HEK293 (cell line): Measurements from ENCODE around the gene TRNAU1AP.
"Not testable (repeated sequence)": the region's sequence is repeated elsewhere in the genome, so short reads cannot be mapped to it uniquely, and the experiment has no call there.

ENCODE experiments used
- CTCF ChIA-PET: fragments of 350-600 bp; formaldehyde crosslinking; extraction: SDS; loops from one replicate; lab custom pipeline; 2021; ENCODE audit warnings: antibody characterized with exemption; lab: Yijun Ruan, JAX
- POLR2A ChIA-PET: fragments of 300-600 bp; formaldehyde crosslinking; extraction: SDS; loops from one replicate; lab custom pipeline; 2020; ENCODE audit warnings: antibody characterized with exemption, inconsistent platforms; lab: Yijun Ruan, JAX
- H3K27ac ChIP-seq: fragments of 200-500 bp; sonication (Bioruptor generic); 2 replicates; pipeline ENCODE4 v1.5.1; 2014; ENCODE audit warnings: low read depth, low read length, control low read depth, inconsistent platforms; ENCODE audit errors: extremely low read depth
- H3K36me3 ChIP-seq, 2 experiments: fragments of 200-500 bp in 1 of 2; sonication (Bioruptor generic) in 1 of 2; 1 replicate in 1 of 2; 2 replicates in 1 of 2; pipeline ENCODE4 v1.5.1; 2014 to 2017; ENCODE audit warnings: inconsistent platforms in 2 of 2, low read length in 2 of 2; ENCODE audit not compliant: control insufficient read depth in 2 of 2, insufficient read depth in 1 of 2
- H3K4me1 ChIP-seq: fragments of 200-500 bp; sonication (Bioruptor generic); 2 replicates; pipeline ENCODE4 v1.5.1; 2014; ENCODE audit warnings: mild to moderate bottlenecking, low read length, inconsistent platforms; ENCODE audit not compliant: control insufficient read depth, insufficient read depth
- H3K4me3 ChIP-seq: 2 replicates; pipeline ENCODE4 v1.5.1; 2011; ENCODE audit warnings: low read depth, mild to moderate bottlenecking, control low read depth, low read length, moderate library complexity
- H3K9me3 ChIP-seq: fragments of 200-500 bp; sonication (Bioruptor generic); 2 replicates; pipeline ENCODE4 v1.5.1; 2014; ENCODE audit warnings: low read depth, low read length, inconsistent platforms; ENCODE audit not compliant: control insufficient read depth, insufficient read depth
- GLI2 ChIP-seq: fragments of 450-650 bp; formaldehyde crosslinking; IDR thresholded peaks from 2 replicates; pipeline ENCODE4; 2017; ENCODE audit warnings: missing biosample characterization, missing genetic modification characterization, low read depth, borderline replicate concordance
- GLIS2 ChIP-seq: fragments of 450-650 bp; formaldehyde crosslinking; IDR thresholded peaks from 2 replicates; pipeline ENCODE4 v1.5.1; 2016; ENCODE audit warnings: missing biosample characterization, missing genetic modification characterization
- ZBTB8A ChIP-seq: fragments of 450-650 bp; formaldehyde crosslinking; IDR thresholded peaks from 2 replicates; pipeline ENCODE4 v1.5.1; 2016; ENCODE audit warnings: missing biosample characterization, missing genetic modification characterization
- ZFHX2 ChIP-seq: fragments of 450-650 bp; formaldehyde crosslinking; conservative IDR thresholded peaks from 2 replicates; pipeline ENCODE4 v1.5.1; 2016; ENCODE audit warnings: missing biosample characterization, missing genetic modification characterization
- ZNF121 ChIP-seq: fragments of 450-650 bp; formaldehyde crosslinking; IDR thresholded peaks from 2 replicates; pipeline ENCODE4 v1.5.1; 2016; ENCODE audit warnings: missing biosample characterization, missing genetic modification characterization
- ZNF274 ChIP-seq, 2 experiments: fragments of 200-500 bp in 1 of 2; fragments of 450-650 bp in 1 of 2; sonication (Bioruptor generic) in 1 of 2; formaldehyde crosslinking in 1 of 2; IDR thresholded peaks; 2 replicates each; pipeline versions ENCODE4 v1.5.1 to v1.6.1; 2014 to 2016; ENCODE audit warnings: borderline replicate concordance in 1 of 2, inconsistent platforms in 1 of 2, low read length in 1 of 2, missing biosample characterization in 1 of 2, missing genetic modification characterization in 1 of 2
- ZNF366 ChIP-seq: fragments of 450-650 bp; formaldehyde crosslinking; conservative IDR thresholded peaks from 2 replicates; pipeline ENCODE4 v1.5.1; 2016; ENCODE audit warnings: missing biosample characterization, missing genetic modification characterization
- ZNF555 ChIP-seq: fragments of 450-650 bp; formaldehyde crosslinking; conservative IDR thresholded peaks from 2 replicates; pipeline ENCODE4 v1.5.1; 2017; ENCODE audit warnings: missing biosample characterization, mild to moderate bottlenecking, missing genetic modification characterization, inconsistent platforms
- ZNF561 ChIP-seq: fragments of 450-650 bp; IDR thresholded peaks from 2 replicates; pipeline ENCODE4 v1.5.1; 2018; ENCODE audit warnings: missing biosample characterization, missing genetic modification characterization, borderline replicate concordance
- ZNF707 ChIP-seq: fragments of 450-650 bp; formaldehyde crosslinking; IDR thresholded peaks from 2 replicates; pipeline ENCODE4 v1.5.1; 2016; ENCODE audit warnings: missing biosample characterization, missing genetic modification characterization
- TF ChIP-seq, protein P1 (sequence below): fragments of 450-650 bp; formaldehyde crosslinking; IDR thresholded peaks from 2 replicates; pipeline ENCODE4 v1.5.1; 2016; ENCODE audit warnings: missing biosample characterization, missing genetic modification characterization
- TF ChIP-seq, protein P2 (sequence below): fragments of 450-650 bp; formaldehyde crosslinking; IDR thresholded peaks from 2 replicates; pipeline ENCODE4 v1.5.1; 2016; ENCODE audit warnings: missing biosample characterization, missing genetic modification characterization
- TF ChIP-seq, protein P3 (sequence below): fragments of 450-650 bp; formaldehyde crosslinking; IDR thresholded peaks from 2 replicates; pipeline ENCODE4 v1.5.1; 2016; ENCODE audit warnings: missing biosample characterization, missing genetic modification characterization
- TF ChIP-seq, protein P4 (sequence below): fragments of 450-650 bp; formaldehyde crosslinking; IDR thresholded peaks from 2 replicates; pipeline ENCODE4 v1.5.1; 2016; ENCODE audit warnings: missing biosample characterization, missing genetic modification characterization
- TF ChIP-seq, protein P5 (sequence below): fragments of 450-650 bp; formaldehyde crosslinking; IDR thresholded peaks from 2 replicates; pipeline ENCODE4 v1.5.1; 2016; ENCODE audit warnings: missing biosample characterization, missing genetic modification characterization
- TF ChIP-seq, protein P6 (sequence below): fragments of 450-650 bp; formaldehyde crosslinking; IDR thresholded peaks from 2 replicates; pipeline ENCODE4 v1.5.1; 2017; ENCODE audit warnings: missing biosample characterization, missing genetic modification characterization
- TF ChIP-seq, protein P7 (sequence below): fragments of 450-650 bp; formaldehyde crosslinking; IDR thresholded peaks from 2 replicates; pipeline ENCODE4 v1.5.1; 2016; ENCODE audit warnings: missing biosample characterization, missing genetic modification characterization

The TRNAU1AP gene

DNA sequence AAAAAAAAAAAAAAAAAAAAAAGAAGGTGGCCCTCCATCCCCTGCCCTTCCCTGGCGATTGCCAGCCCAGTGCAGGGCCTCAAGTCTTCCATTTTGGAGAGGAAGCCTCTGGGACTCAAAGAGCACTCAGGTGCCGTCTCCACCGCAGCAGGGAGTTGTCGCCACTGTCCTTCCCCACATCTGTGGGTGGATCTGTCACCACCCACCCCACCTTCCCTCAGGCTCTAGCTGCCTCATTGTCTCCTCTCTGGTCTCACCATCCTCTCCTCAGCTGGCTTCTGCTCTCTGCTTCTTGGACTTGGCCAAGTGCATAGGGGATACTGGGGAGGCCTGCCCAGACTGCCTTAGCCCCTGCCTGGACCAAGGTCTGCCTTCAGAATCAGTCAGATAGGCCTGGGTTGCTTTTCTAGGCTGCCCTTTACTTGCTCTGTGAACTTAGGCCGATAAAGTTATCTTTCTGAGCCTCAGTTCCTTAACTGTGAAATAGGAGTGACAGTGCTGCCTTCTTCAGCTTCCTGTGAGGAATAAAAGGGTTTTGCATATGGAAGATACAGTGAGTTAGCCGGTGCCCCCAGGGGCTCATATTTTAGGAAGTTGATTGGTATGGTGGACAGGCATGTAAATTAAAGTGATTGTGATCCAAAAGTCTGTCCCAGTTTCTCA, 31.3 kb upstream of the TRNAU1AP start (continued):
- TF ChIP-seq, protein P1, sequence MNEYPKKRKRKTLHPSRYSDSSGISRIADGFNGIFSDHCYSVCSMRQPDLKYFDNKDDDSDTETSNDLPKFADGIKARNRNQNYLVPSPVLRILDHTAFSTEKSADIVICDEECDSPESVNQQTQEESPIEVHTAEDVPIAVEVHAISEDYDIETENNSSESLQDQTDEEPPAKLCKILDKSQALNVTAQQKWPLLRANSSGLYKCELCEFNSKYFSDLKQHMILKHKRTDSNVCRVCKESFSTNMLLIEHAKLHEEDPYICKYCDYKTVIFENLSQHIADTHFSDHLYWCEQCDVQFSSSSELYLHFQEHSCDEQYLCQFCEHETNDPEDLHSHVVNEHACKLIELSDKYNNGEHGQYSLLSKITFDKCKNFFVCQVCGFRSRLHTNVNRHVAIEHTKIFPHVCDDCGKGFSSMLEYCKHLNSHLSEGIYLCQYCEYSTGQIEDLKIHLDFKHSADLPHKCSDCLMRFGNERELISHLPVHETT (tag by site-specific recombination): no peak
- 0 out of 2 replicates have a peak, but pooled peaks have one; percentile 27 for TF ChIP-seq ZFHX2
- TF ChIP-seq, protein P2, sequence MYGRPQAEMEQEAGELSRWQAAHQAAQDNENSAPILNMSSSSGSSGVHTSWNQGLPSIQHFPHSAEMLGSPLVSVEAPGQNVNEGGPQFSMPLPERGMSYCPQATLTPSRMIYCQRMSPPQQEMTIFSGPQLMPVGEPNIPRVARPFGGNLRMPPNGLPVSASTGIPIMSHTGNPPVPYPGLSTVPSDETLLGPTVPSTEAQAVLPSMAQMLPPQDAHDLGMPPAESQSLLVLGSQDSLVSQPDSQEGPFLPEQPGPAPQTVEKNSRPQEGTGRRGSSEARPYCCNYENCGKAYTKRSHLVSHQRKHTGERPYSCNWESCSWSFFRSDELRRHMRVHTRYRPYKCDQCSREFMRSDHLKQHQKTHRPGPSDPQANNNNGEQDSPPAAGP (tag by site-specific recombination): no peak
- TF ChIP-seq, protein P3, sequence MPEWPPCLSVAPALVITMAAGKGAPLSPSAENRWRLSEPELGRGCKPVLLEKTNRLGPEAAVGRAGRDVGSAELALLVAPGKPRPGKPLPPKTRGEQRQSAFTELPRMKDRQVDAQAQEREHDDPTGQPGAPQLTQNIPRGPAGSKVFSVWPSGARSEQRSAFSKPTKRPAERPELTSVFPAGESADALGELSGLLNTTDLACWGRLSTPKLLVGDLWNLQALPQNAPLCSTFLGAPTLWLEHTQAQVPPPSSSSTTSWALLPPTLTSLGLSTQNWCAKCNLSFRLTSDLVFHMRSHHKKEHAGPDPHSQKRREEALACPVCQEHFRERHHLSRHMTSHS (tag by site-specific recombination): no peak
- TF ChIP-seq, protein P4, sequence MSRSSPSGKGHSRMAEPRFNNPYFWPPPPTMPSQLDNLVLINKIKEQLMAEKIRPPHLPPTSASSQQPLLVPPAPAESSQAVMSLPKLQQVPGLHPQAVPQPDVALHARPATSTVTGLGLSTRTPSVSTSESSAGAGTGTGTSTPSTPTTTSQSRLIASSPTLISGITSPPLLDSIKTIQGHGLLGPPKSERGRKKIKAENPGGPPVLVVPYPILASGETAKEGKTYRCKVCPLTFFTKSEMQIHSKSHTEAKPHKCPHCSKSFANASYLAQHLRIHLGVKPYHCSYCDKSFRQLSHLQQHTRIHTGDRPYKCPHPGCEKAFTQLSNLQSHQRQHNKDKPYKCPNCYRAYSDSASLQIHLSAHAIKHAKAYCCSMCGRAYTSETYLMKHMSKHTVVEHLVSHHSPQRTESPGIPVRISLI (tag by site-specific recombination): no peak

DNA sequence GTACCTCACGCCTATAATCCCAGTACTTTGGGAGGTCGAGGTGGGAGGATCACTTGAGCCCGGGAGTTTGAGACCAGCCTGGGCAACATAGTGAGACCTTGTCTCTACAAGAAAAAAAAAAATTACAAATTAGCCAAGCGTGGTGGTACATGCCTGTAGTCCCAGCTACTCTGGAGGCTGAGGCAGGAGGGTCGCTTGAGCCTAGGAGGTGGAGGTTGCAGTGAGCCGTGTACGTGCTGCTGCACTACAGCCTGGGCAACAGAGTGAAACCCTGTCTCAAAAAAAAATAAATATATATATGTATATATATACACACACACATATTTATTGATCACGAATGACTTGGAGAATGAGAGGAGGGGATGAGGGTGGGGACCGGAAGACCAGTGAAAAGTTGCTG, 30.3 kb upstream of the TRNAU1AP start:
- ChIA-PET CTCF (interaction anchor here (0.6 to 0.7 kb wide), 2 partner anchors 29 to 173 kb away, joined by 3 to 4 read pairs; no protein-coding TSS in a partner anchor), POLR2A (interaction anchor here (0.6 to 1.5 kb wide), 8 partner anchors 10 to 243 kb away, joined by 3 to 6 read pairs (median 4); partner anchors contain the start of gene TRNAU1AP)
- H3K36me3 ChIP-seq: peaks cover 3 to 39% of the 10 kb centered on the region in 2 experiments; a peak in 2 of 3 replicates
- peak; percentile 93 for TF ChIP-seq ZNF121 (tag by site-specific recombination)
- not testable (repeated sequence) for H3K9me3 ChIP-seq, H3K27ac ChIP-seq, H3K4me3 ChIP-seq, H3K4me1 ChIP-seq

DNA sequence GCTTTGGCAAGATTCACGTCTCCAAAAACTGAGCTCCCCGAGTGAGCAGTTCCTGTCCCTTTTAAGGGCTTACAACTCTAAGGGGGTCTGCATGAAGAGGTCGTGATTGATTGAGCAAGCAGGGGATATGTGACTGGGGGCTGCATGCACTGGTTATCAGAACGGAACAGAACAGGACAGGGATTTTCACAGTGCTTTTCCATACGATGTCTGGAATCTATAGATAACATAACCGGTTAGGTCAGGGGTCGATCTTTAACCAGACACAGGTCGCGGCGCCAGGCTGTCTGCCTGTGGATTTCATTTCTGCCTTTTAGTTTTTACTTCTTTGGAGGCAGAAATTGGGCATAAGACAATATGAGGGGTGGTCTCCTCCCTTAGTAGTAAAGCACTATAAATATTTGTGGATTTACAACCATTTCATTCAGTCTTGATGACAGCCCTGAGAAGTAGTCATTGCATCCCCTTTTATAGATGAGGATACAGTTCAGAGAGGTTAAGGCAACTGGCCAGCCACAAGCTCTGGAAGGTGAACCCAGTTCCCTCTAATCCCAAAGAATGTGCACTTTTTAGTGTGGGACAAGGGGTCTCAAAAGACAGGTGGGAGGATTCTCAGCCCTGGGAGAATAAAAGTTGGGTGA, 27.8 kb upstream of the TRNAU1AP start:
- ChIA-PET POLR2A (interaction anchor here (0.6 to 1.5 kb wide), 2 partner anchors 56 to 328 kb away, joined by 3 to 4 read pairs; no protein-coding TSS in a partner anchor), CTCF (interaction anchor here (0.6 to 1.2 kb wide), 2 partner anchors 78 to 276 kb away, joined by 3 read pairs; no protein-coding TSS in a partner anchor)
- not testable (repeated sequence) for H3K27ac ChIP-seq, H3K9me3 ChIP-seq, H3K4me3 ChIP-seq, H3K4me1 ChIP-seq
- H3K36me3 ChIP-seq: peaks cover 12 to 45% of the 10 kb centered on the region in 2 experiments; a peak in 2 of 3 replicates

DNA sequence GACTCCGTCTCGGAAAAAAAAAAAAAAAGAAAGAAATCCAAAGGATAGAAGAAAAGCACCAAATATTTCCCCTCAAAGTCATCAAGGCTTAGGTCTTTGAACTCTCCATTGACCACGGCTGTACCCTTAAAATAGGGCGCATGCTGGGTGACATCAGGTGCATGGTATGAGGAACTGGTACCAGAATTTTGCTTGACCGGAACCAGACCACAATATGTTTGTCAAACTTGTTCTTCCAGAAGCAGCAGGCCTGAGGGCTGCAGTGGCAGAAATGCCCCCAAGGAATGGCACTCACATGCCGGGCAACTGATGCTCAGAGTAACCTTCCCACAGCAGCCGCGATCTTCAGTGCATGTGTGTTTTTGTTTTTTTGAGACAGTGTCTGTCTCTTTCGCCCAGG, 26.0 kb upstream of the TRNAU1AP start:
- CTCF ChIA-PET: no interaction called here
- Histone ChIP-seq H3K4me1 (no peaks in the 10 kb centered on the region), H3K27ac (no peak overlapping the region), H3K36me3 (peaks cover 13 to 49% of the 10 kb centered on the region in 2 experiments; a peak in 2 of 3 replicates), H3K4me3 (no peak overlapping the region), H3K9me3 (no peaks in the 10 kb centered on the region)
- POLR2A ChIA-PET: interaction anchor here (0.6 to 1.2 kb wide), 3 partner anchors 24 to 340 kb away, joined by 3 to 4 read pairs (median 3); partner anchors contain the start of gene TRNAU1AP
- TF ChIP-seq GLI2 (tag by site-specific recombination) (no peak), ZNF561 (tag by site-specific recombination) (no peak), GLIS2 (tag by site-specific recombination) (no peak), ZNF707 (tag by site-specific recombination) (no peak), ZNF555 (no peak), ZNF366 (tag by site-specific recombination) (no peak), ZNF274 (IDR thresholded peaks at IDR 0.05; ENCODE audit: low read length) (no peak), ZNF274 (tag by site-specific recombination; IDR thresholded peaks at IDR 0.05; ENCODE audit: borderline replicate concordance) (no peak), ZBTB8A (tag by site-specific recombination) (no peak)
- TF ChIP-seq, protein P5, sequence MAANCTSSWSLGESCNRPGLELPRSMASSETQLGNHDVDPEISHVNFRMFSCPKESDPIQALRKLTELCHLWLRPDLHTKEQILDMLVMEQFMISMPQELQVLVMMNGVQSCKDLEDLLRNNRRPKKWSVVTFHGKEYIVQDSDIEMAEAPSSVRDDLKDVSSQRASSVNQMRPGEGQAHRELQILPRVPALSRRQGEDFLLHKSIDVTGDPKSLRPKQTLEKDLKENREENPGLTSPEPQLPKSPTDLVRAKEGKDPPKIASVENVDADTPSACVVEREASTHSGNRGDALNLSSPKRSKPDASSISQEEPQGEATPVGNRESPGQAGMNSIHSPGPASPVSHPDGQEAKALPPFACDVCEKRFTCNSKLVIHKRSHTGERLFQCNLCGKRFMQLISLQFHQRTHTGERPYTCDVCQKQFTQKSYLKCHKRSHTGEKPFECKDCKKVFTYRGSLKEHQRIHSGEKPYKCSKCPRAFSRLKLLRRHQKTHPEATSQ (tag by site-specific recombination): no peak
- TF ChIP-seq, protein P6, sequence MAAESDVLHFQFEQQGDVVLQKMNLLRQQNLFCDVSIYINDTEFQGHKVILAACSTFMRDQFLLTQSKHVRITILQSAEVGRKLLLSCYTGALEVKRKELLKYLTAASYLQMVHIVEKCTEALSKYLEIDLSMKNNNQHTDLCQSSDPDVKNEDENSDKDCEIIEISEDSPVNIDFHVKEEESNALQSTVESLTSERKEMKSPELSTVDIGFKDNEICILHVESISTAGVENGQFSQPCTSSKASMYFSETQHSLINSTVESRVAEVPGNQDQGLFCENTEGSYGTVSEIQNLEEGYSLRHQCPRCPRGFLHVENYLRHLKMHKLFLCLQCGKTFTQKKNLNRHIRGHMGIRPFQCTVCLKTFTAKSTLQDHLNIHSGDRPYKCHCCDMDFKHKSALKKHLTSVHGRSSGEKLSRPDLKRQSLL (tag by site-specific recombination): no peak
- TF ChIP-seq, protein P7, sequence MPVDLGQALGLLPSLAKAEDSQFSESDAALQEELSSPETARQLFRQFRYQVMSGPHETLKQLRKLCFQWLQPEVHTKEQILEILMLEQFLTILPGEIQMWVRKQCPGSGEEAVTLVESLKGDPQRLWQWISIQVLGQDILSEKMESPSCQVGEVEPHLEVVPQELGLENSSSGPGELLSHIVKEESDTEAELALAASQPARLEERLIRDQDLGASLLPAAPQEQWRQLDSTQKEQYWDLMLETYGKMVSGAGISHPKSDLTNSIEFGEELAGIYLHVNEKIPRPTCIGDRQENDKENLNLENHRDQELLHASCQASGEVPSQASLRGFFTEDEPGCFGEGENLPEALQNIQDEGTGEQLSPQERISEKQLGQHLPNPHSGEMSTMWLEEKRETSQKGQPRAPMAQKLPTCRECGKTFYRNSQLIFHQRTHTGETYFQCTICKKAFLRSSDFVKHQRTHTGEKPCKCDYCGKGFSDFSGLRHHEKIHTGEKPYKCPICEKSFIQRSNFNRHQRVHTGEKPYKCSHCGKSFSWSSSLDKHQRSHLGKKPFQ: no peak
